Measurements from ENCODE around the gene PXMP4.

The PXMP4 gene

GRCh38 chr20:33653218-33653899 lies 66.8 kb downstream of the PXMP4 start:
- peak; percentile 63 for DNase-seq

Measured in fibroblast of upper back skin (primary cell).